SK-N-SH treated with all-trans-retinoic acid at 6 μM for 48 hours (cell line): ENCODE results near the gene SULT6B1.

ENCODE experiments used
- ATAC-seq: fragments of 200-7000 bp; cut with Tn5 transposase; 3 replicates; pipeline ENCODE4 v1.9.1; 2020; ENCODE audit warnings: mild to moderate bottlenecking, moderate library complexity
- ARNTL ChIP-seq: fragments of 450-650 bp; formaldehyde crosslinking; IDR thresholded peaks from 2 replicates; pipeline ENCODE4 v1.5.0; 2020; ENCODE audit warnings: low read depth, mild to moderate bottlenecking, moderate library complexity, borderline replicate concordance
- BACH2 ChIP-seq: fragments of 250-450 bp; sonication (Bioruptor Pico); IDR thresholded peaks from 2 replicates; pipeline ENCODE4 v1.9.0; 2021; ENCODE audit warnings: mild to moderate bottlenecking, borderline replicate concordance
- CSRNP3 ChIP-seq: fragments of 250-450 bp; sonication (Bioruptor Pico); IDR thresholded peaks from 2 replicates; pipeline ENCODE4 v1.5.1; 2021; ENCODE audit warnings: mild to moderate bottlenecking, moderate library complexity
- ESRRG ChIP-seq: fragments of 250-450 bp; sonication (Bioruptor Pico); IDR thresholded peaks from 2 replicates; pipeline ENCODE4 v1.6.1; 2021; ENCODE audit warnings: mild to moderate bottlenecking
- GLIS3 ChIP-seq: fragments of 250-450 bp; sonication (Bioruptor Pico); IDR thresholded peaks from 2 replicates; pipeline ENCODE4 v1.5.0; 2020; ENCODE audit warnings: mild to moderate bottlenecking, moderate library complexity
- ISL1 ChIP-seq: fragments of 250-450 bp; sonication (Bioruptor Pico); IDR thresholded peaks from 2 replicates; pipeline ENCODE4 v2.1.2; 2022; ENCODE audit warnings: mild to moderate bottlenecking, moderate library complexity
- OSR1 ChIP-seq: fragments of 250-450 bp; sonication (Bioruptor Pico); IDR thresholded peaks from 2 replicates; pipeline ENCODE4 v1.8.0; 2022; ENCODE audit warnings: moderate library complexity, mild to moderate bottlenecking, inconsistent platforms
- PATZ1 ChIP-seq: fragments of 250-450 bp; sonication (Bioruptor Pico); IDR thresholded peaks from 2 replicates; pipeline ENCODE4 v1.8.0; 2020; ENCODE audit warnings: mild to moderate bottlenecking, moderate library complexity, borderline replicate concordance
- POU6F1 ChIP-seq: fragments of 250-450 bp; sonication (Bioruptor Pico); IDR thresholded peaks from 2 replicates; pipeline ENCODE4 v1.8.0; 2021; ENCODE audit warnings: low read depth, mild to moderate bottlenecking, moderate library complexity, borderline replicate concordance
- RARB ChIP-seq: fragments of 250-450 bp; sonication (Bioruptor Pico); IDR thresholded peaks from 2 replicates; pipeline ENCODE4 v1.8.0; 2021; ENCODE audit warnings: mild to moderate bottlenecking, moderate library complexity
- SNAI2 ChIP-seq: fragments of 250-450 bp; sonication (Bioruptor Pico); IDR thresholded peaks from 2 replicates; pipeline ENCODE4 v1.5.0; 2020; ENCODE audit warnings: mild to moderate bottlenecking, moderate library complexity
- TOX ChIP-seq: fragments of 250-450 bp; sonication (Bioruptor Pico); IDR thresholded peaks from 2 replicates; pipeline ENCODE4 v1.8.0; 2021; ENCODE audit warnings: mild to moderate bottlenecking, moderate library complexity, borderline replicate concordance
- TSHZ2 ChIP-seq: fragments of 250-450 bp; sonication (Bioruptor Pico); IDR thresholded peaks from 2 replicates; pipeline ENCODE4 v1.5.0; 2020; ENCODE audit warnings: mild to moderate bottlenecking, moderate library complexity
- ZFP3 ChIP-seq: fragments of 250-450 bp; sonication (Bioruptor Pico); IDR thresholded peaks from 2 replicates; pipeline ENCODE4 v1.5.0; 2020; ENCODE audit warnings: mild to moderate bottlenecking, moderate library complexity
- ZFP30 ChIP-seq: fragments of 450-650 bp; formaldehyde crosslinking; IDR thresholded peaks from 2 replicates; pipeline ENCODE4 v1.5.0; 2022; ENCODE audit warnings: mild to moderate bottlenecking, moderate library complexity
- ZNF70 ChIP-seq: fragments of 450-650 bp; formaldehyde crosslinking; IDR thresholded peaks from 2 replicates; pipeline ENCODE4 v1.5.0; 2020; ENCODE audit warnings: mild to moderate bottlenecking, moderate library complexity
- ZNF8 ChIP-seq: fragments of 450-650 bp; formaldehyde crosslinking; IDR thresholded peaks from 2 replicates; pipeline ENCODE4 v1.5.0; 2020; ENCODE audit warnings: mild to moderate bottlenecking, moderate library complexity

Gene SULT6B1

GRCh38 chr2:37167636-37168180 lies 20.8 kb downstream of the SULT6B1 start (continued):
- TF ChIP-seq PATZ1 (CRISPR knock-in tag) (no peak), ZNF70 (CRISPR knock-in tag) (no peak), GLIS3 (no peak), ISL1 (CRISPR knock-in tag) (no peak), OSR1 (CRISPR knock-in tag) (no peak), ZNF8 (CRISPR knock-in tag) (no peak), ZFP30 (CRISPR knock-in tag) (no peak)

GRCh38 chr2:37164757-37165156 lies 23.7 kb downstream of the SULT6B1 start:
- peak; percentile 76 for TF ChIP-seq ZFP30 (CRISPR knock-in tag)
- TF ChIP-seq ZFP3 (CRISPR knock-in tag) = no peak
- ATAC-seq = no peak

- 0 out of 2 replicates have a peak, but pooled peaks have one; percentile 41 for TF ChIP-seq PATZ1 (CRISPR knock-in tag)
- TF ChIP-seq TSHZ2 (CRISPR knock-in tag) = 0 out of 2 replicates have a peak, but pooled peaks have one; percentile 34
- no peak for TF ChIP-seq GLIS3
- no peak for TF ChIP-seq RARB (CRISPR knock-in tag)
- TF ChIP-seq ISL1 (CRISPR knock-in tag) = 0 out of 2 replicates have a peak, but pooled peaks have one; percentile 17
- 0 out of 2 replicates have a peak, but pooled peaks have one; percentile 60 for TF ChIP-seq ZFP3 (CRISPR knock-in tag)
- 0 out of 2 replicates have a peak, but pooled peaks have one; percentile 37 for TF ChIP-seq SNAI2 (CRISPR knock-in tag)
- peak; percentile 96 for ATAC-seq
Observed at GRCh38 chr2:37156857-37157714, 31.4 kb downstream of the SULT6B1 start, which contains the start of gene EIF2AK2. Gene EIF2AK2 (minus strand): TSS chr2:37156980. CDS start chr2:37147806, 9,174 bp downstream.

- TF ChIP-seq TOX (CRISPR knock-in tag) (no peak), CSRNP3 (CRISPR knock-in tag) (0 out of 2 replicates have a peak, but pooled peaks have one; percentile 34)
- ATAC-seq = peak; percentile 70
Observed at GRCh38 chr2:37156071-37156856, 32.2 kb downstream of the SULT6B1 start.

- ATAC-seq = no peak
- no peak for TF ChIP-seq ARNTL (CRISPR knock-in tag)
- TF ChIP-seq ZNF70 (CRISPR knock-in tag) = no peak
- no peak for TF ChIP-seq ZNF8 (CRISPR knock-in tag)
- TF ChIP-seq SNAI2 (CRISPR knock-in tag) = no peak
- no peak for TF ChIP-seq ESRRG (CRISPR knock-in tag)
- TF ChIP-seq ZFP3 (CRISPR knock-in tag) = no peak
- TF ChIP-seq POU6F1 (CRISPR knock-in tag) = no peak
- TF ChIP-seq BACH2 = no peak
- TF ChIP-seq PATZ1 (CRISPR knock-in tag) = no peak
- TF ChIP-seq ISL1 (CRISPR knock-in tag) = no peak
Observed at GRCh38 chr2:37154785-37155184, 33.7 kb downstream of the SULT6B1 start.
